Measurements from ENCODE around the gene FAM83D. TPM values are rescaled to one million over a fixed set of nuclear protein-coding genes. Genes with fewer than 3 reads are reported as not detected.

The FAM83D gene
- total RNA-seq, 4 donors from 2014 or later = 3.9 to 15.8 (median 11.6) TPM

DNA sequence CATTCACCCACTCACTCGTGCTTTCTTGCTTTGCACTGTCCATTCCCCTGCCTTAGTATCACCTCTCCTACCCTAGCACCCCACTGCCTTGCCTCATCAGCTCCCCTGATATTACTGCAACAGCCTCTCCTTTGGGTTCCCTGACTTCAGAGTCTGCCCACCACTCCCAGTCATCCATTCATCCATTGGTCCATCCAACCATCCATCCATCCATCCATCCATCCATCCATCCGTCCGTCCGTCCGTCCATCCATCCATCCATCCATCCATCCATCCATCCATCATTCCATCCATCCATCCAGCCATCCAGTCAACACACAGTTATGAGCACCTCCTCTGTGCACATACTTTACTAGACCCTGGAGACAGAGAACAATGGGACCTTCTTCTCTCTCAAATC, 22.9 kb upstream of the FAM83D start:
- DNase-seq (ENCODE audit: low spot score in 2 of 2) = no peak
- TF ChIP-seq, protein P1, sequence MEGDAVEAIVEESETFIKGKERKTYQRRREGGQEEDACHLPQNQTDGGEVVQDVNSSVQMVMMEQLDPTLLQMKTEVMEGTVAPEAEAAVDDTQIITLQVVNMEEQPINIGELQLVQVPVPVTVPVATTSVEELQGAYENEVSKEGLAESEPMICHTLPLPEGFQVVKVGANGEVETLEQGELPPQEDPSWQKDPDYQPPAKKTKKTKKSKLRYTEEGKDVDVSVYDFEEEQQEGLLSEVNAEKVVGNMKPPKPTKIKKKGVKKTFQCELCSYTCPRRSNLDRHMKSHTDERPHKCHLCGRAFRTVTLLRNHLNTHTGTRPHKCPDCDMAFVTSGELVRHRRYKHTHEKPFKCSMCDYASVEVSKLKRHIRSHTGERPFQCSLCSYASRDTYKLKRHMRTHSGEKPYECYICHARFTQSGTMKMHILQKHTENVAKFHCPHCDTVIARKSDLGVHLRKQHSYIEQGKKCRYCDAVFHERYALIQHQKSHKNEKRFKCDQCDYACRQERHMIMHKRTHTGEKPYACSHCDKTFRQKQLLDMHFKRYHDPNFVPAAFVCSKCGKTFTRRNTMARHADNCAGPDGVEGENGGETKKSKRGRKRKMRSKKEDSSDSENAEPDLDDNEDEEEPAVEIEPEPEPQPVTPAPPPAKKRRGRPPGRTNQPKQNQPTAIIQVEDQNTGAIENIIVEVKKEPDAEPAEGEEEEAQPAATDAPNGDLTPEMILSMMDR (IDR thresholded peaks at IDR 0.05) = no peak
- TF ChIP-seq POLR2A (IDR thresholded peaks at IDR 0.05) = no peak
- no peak for TF ChIP-seq EP300 (IDR thresholded peaks at IDR 0.05)
- no peak for TF ChIP-seq POLR2AphosphoS5 (IDR thresholded peaks at IDR 0.05)
- Histone ChIP-seq H3K4me3 (no peak overlapping the region), H3K27me3 (peaks cover 4% of the 10 kb centered on the region), H3K9me3 (no peaks in the 10 kb centered on the region), H3K27ac (no peak overlapping the region), H3K36me3 (no peaks in the 10 kb centered on the region), H3K4me1 (no peaks in the 10 kb centered on the region)
- 38% methylated on average over 5 of the region's 5 CpGs for WGBS

DNA sequence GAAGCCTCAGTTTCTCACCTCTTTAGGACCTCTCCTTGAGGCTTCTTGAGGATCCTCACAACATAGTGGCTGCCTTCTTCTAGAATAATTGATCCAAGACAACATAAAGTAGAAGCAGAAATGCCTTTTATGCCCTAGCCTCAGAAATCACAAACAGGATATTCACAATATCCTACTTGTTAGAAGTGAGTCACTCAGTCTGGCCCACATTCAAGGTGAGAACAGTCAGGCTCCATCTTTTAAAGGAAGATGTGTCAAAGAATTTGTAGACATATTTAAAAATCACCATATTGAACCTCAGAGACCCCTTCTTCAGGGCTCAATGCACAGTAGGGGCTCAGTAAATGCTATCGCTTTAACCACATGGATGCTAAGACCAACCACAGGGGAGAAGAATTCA, 20.8 kb upstream of the FAM83D start:
- DNase-seq (ENCODE audit: low spot score in 2 of 2) = no peak
- H3K4me3 ChIP-seq = no peak overlapping the region
- no peak for TF ChIP-seq POLR2AphosphoS5 (IDR thresholded peaks at IDR 0.05)
- no peak for TF ChIP-seq EP300 (IDR thresholded peaks at IDR 0.05)
- no peak for TF ChIP-seq POLR2A (IDR thresholded peaks at IDR 0.05)
- TF ChIP-seq, protein P1 (IDR thresholded peaks at IDR 0.05) = no peak
- H3K4me1 ChIP-seq = no peaks in the 10 kb centered on the region
- H3K36me3 ChIP-seq = no peaks in the 10 kb centered on the region
- no peak overlapping the region for H3K27ac ChIP-seq
- WGBS = 41% methylated on average over 1 of the region's 1 CpG
- peaks cover 4% of the 10 kb centered on the region for H3K27me3 ChIP-seq
- H3K9me3 ChIP-seq = no peaks in the 10 kb centered on the region

DNA sequence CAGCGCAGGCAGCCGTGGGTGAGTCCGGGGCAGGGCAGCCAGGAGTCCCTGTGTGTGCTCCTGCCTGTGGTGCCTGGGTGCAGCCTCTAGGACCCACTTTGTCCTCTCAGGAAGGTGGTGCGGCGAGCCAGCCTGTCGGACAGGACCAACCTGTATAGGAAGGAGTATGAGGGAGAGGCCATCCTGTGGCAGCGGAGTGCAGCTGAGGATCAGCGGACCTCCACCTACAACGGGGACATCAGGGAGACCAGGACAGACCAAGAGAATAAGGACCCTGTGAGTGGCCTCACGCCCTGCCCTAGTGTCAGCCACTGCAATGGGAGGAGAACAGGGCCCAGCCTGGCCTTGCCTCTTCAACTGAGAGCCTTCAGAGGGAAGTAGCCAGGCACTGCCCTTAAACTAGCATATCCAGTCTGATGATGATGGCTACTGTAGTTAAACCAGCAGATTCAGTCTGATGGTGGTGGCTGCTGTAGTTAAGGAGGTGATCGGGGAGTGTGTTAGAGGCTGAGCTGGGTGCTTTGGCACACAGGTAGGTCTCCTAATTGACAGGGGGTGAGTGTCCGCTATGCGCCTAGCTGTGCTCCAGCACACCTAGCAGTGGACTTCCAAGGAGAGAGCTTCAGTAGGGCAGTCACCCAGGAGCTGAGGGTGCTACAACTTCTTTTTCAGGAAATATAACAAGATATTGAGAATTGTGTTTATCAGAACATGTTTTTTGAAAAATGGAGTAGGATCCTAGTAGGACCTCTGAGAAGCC, 18.1 kb upstream of the FAM83D start:
- no peaks in the 10 kb centered on the region for H3K36me3 ChIP-seq
- H3K4me3 ChIP-seq = no peak overlapping the region
- no peaks in the 10 kb centered on the region for H3K27me3 ChIP-seq
- H3K9me3 ChIP-seq = no peaks in the 10 kb centered on the region
- TF ChIP-seq POLR2AphosphoS5 (IDR thresholded peaks at IDR 0.05) (no peak), EP300 (IDR thresholded peaks at IDR 0.05) (no peak), POLR2A (IDR thresholded peaks at IDR 0.05) (no peak)
- TF ChIP-seq, protein P1 (IDR thresholded peaks at IDR 0.05) = no peak
- no peak for DNase-seq (ENCODE audit: low spot score in 2 of 2)
- no peak overlapping the region for H3K27ac ChIP-seq
- no peaks in the 10 kb centered on the region for H3K4me1 ChIP-seq
- whole genome bisulfite sequencing = 98% methylated on average over 5 of the region's 13 CpGs

DNA sequence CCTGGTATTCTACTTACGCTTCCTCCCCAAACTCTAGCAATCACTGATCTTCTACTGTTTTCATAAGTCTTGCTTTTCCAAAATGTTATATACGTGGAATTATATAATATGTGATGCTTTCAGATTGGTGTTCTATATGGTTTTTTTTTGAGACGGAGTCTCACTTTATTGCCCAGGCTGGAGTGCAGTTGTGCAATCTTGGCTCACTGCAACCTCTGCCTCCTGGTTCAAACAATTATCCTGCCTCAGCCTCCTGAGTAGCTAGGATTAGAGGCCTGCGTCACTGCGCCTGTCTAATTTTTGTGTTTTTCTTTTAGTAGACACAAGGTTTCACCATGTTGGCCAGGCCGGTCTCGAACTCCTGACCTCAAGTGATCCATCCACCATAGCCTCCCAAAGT, 10.9 kb upstream of the FAM83D start:
- Histone ChIP-seq H3K27ac (no peak overlapping the region), H3K4me1 (no peaks in the 10 kb centered on the region), H3K9me3 (no peaks in the 10 kb centered on the region), H3K27me3 (peaks cover 16% of the 10 kb centered on the region), H3K36me3 (peaks cover 6% of the 10 kb centered on the region), H3K4me3 (no peak overlapping the region)
- no peak for DNase-seq (ENCODE audit: low spot score in 2 of 2)
- TF ChIP-seq EP300 (IDR thresholded peaks at IDR 0.05) (no peak), POLR2AphosphoS5 (IDR thresholded peaks at IDR 0.05) (no peak), POLR2A (IDR thresholded peaks at IDR 0.05) (no peak)
- TF ChIP-seq, protein P1 (IDR thresholded peaks at IDR 0.05) = no peak
- 94% methylated on average over 7 of the region's 7 CpGs for WGBS

DNA sequence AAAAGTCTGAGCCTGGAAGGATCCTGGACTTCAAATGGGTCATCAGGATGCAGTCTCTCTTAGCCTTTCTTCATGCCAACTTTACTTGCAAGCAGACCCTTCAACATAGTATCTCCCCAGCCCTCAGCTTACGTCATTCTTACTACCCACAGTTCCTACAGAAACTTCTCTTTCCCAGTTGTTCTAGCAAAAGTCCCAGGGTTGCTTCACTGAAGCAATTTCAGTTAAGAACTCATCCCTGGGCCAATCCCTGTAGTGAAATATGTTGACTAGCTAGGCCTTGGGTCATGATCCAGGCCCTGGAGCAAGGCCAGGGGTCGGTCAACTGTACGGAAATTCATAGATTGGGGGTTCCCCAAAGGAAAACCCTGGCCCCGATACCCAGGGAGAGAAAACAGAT, 8.6 kb upstream of the FAM83D start:
- peaks cover 6% of the 10 kb centered on the region for H3K36me3 ChIP-seq
- H3K9me3 ChIP-seq = no peaks in the 10 kb centered on the region
- WGBS = 82% methylated on average over 4 of the region's 4 CpGs
- no peak for DNase-seq (ENCODE audit: low spot score in 2 of 2)
- no peaks in the 10 kb centered on the region for H3K4me1 ChIP-seq
- H3K27me3 ChIP-seq = peaks cover 19% of the 10 kb centered on the region
- no peak overlapping the region for H3K4me3 ChIP-seq
- TF ChIP-seq, protein P1 (IDR thresholded peaks at IDR 0.05) = no peak
- TF ChIP-seq POLR2A (IDR thresholded peaks at IDR 0.05) = no peak
- H3K27ac ChIP-seq = no peak overlapping the region
